Sigmoid colon (tissue), 7 donors: Measurements from ENCODE around the gene MROH8. TPM values are rescaled to one million over a fixed set of nuclear protein-coding genes. Genes with fewer than 3 reads are reported as not detected.

Experiments used
- DNase-seq: peaks from one replicate; pipeline ENCODE4 v3.0.0-alpha.2; 2019
- H3K27ac ChIP-seq, 4 donors: fragments of 200-600 bp; sonication (generic); one replicate each; pipeline ENCODE4 v1.5.1; 2016 to 2019; ENCODE audit warnings: mild to moderate bottlenecking in 1 of 4
- H3K27me3 ChIP-seq, 3 donors: fragments of 200-600 bp; sonication (generic); one replicate each; pipeline ENCODE4 v1.5.1; 2019; ENCODE audit warnings: mild to moderate bottlenecking in 1 of 3
- H3K36me3 ChIP-seq, 4 donors: fragments of 200-600 bp; sonication (generic); one replicate each; pipeline ENCODE4 v1.5.1; 2016 to 2019
- H3K4me1 ChIP-seq, 4 donors: fragments of 200-600 bp; sonication (generic); one replicate each; pipeline ENCODE4 v1.5.1; 2017 to 2019
- H3K4me3 ChIP-seq, 4 donors: fragments of 200-600 bp; sonication (generic); one replicate each; pipeline ENCODE4 v1.5.1; 2017 to 2019; ENCODE audit warnings: mild to moderate bottlenecking in 2 of 4, moderate library complexity in 1 of 4
- H3K9me3 ChIP-seq, 4 donors: fragments of 200-600 bp in 3 of 4; sonication (generic) in 3 of 4; one replicate each; pipeline versions ENCODE4 v1.5.1 to v1.6.1; 2013 to 2019
- CTCF ChIP-seq, 4 experiments: fragments of 450-650 bp in 3 of 4; fragments of 200-600 bp in 1 of 4; IDR thresholded peaks; one replicate each; pipeline ENCODE4 v1.5.1; 2016 to 2019; ENCODE audit warnings: antibody characterized with exemption in 4 of 4, mild to moderate bottlenecking in 3 of 4, moderate library complexity in 2 of 4
- EP300 ChIP-seq, 4 donors: sonication (generic); formaldehyde crosslinking; IDR thresholded peaks; one replicate each; pipeline ENCODE4 v1.6.1; 2017; ENCODE audit warnings: antibody characterized with exemption in 4 of 4
- POLR2A ChIP-seq, 2 donors: fragments of 450-650 bp; IDR thresholded peaks; one replicate each; pipeline ENCODE4 v1.6.1; 2016; ENCODE audit warnings: antibody characterized with exemption in 2 of 2, mild to moderate bottlenecking in 2 of 2, moderate library complexity in 2 of 2
- POLR2AphosphoS5 ChIP-seq, 4 donors: sonication (generic); formaldehyde crosslinking; IDR thresholded peaks; one replicate each; pipeline ENCODE4 v1.6.1; 2017; ENCODE audit warnings: antibody characterized with exemption in 4 of 4
- WGBS, 2 donors: extraction: QIAGEN DNeasy Blood & Tissue Kit; methylation state at CpG; one replicate each; pipeline ENCODE4 v1.1.7; 2013; 5-methylcytosine and 5-hydroxymethylcytosine counted together
- intact Hi-C: fragments of 100-400 bp; cut with DNase I; formaldehyde crosslinking; loops from one replicate; pipeline ENCODE4 v1.15.1; 2023
- polyA plus RNA-seq, 3 donors: library from polyadenylated mRNA; stranded (reverse); fragments of 200-250 nt; gene quantifications; one replicate each; pipeline ENCODE4 v1.2.3, GENCODE V29; 2013
- total RNA-seq, 4 donors: library from RNA; depleted of rRNA; stranded (reverse); fragments of >200 nt; gene quantifications; one replicate each; pipeline ENCODE4 v1.1.0, GENCODE V29; 2016
- donor health status: healthy with polysubstance abuse.
- donor health status: Bipolar disorder and iron deficiency.
- donor health status: healthy.

Gene MROH8
- total and polyA plus RNA-seq, 7 donors: 0.46 to 11.1 (median 2.4) TPM

DNA sequence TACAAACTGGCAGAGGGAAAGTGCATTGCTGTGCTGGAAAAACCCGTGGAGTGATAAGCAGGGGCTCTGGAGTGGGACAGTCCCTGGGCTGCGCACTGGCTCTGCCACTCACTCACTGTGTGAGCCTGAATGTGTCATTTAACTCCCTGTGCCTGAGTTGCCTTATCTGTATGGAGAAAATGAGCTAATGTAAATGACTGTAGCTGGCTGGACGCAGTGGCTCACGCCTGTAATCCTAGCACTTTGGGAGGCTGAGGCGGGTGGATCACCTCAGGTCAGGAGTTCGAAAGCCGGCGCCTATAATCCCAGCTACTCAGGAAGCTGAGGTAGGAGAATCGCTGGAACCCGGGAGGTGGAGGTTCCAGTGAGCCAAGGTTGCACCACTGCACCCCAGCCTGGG, 18.7 kb downstream of the MROH8 start:
- Histone ChIP-seq H3K9me3 (no peaks in the 10 kb centered on the region), H3K27ac (no peak overlapping the region), H3K36me3 (no peaks in the 10 kb centered on the region), H3K27me3 (no peaks in the 10 kb centered on the region), H3K4me1 (no peaks in the 10 kb centered on the region), H3K4me3 (no peak overlapping the region)
- 90 to 91% methylated on average over 10 of the region's 10 CpGs for WGBS, 2 donors
- no peak for DNase-seq
- TF ChIP-seq EP300 (IDR thresholded peaks at IDR 0.05): no peak
- TF ChIP-seq CTCF (IDR thresholded peaks at IDR 0.05): no peak
- no peak for TF ChIP-seq POLR2AphosphoS5 (IDR thresholded peaks at IDR 0.05)
- no peak for TF ChIP-seq POLR2A (IDR thresholded peaks at IDR 0.05)
- intact Hi-C loops: no loop called here

DNA sequence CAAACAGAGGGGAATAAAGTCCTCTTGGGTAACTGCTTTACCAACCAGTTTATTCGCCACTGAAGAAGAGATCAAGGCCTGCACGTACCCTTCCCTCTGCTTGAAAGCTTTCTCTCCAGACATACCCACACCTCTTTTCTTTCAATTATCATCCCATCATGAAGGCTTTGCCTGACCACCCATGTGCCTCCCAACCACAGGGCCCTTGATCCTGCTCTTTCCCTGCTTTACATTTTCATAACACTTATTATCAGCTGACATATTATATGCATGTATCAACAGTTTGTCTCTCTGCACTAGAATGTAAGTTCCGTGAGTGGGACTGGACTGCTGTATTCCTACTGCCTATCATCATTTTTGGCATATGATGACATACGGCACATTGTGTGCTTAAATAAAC, 21.1 kb downstream of the MROH8 start:
- no peak for DNase-seq
- Histone ChIP-seq H3K4me1 (no peaks in the 10 kb centered on the region), H3K27me3 (no peaks in the 10 kb centered on the region), H3K9me3 (no peaks in the 10 kb centered on the region), H3K27ac (no peak overlapping the region), H3K4me3 (no peak overlapping the region), H3K36me3 (peaks cover 0 to 8% (median 0%) of the 10 kb centered on the region in 4 donors)
- TF ChIP-seq CTCF (IDR thresholded peaks at IDR 0.05): no peak
- TF ChIP-seq EP300 (IDR thresholded peaks at IDR 0.05): no peak
- no peak for TF ChIP-seq POLR2AphosphoS5 (IDR thresholded peaks at IDR 0.05)
- no peak for TF ChIP-seq POLR2A (IDR thresholded peaks at IDR 0.05)
- intact Hi-C loops: no loop called here
- WGBS, 2 donors: 94 to 98% methylated on average over 4 of the region's 4 CpGs

DNA sequence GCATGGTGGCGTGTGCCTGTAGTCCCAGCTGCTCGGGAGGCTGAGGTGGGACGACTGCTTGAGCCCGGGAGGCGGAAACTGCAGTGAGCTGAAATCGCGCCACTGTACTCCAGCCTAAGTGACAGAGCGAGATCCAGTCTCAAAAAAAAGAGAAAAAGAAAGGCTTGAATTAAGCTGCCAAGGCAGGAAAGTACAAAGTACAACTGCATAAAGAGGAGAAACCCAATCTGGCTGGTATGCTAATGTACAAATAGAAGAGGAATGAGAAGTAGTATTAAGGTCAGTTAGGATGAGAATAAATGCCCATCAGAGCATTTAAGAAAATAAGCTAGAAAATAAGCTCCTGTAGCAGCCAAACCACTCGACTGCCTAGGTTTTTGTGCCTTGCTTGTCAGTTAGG, 23.4 kb downstream of the MROH8 start:
- 88 to 95% methylated on average over 9 of the region's 9 CpGs for WGBS, 2 donors
- H3K27me3 ChIP-seq: no peaks in the 10 kb centered on the region
- H3K4me1 ChIP-seq: no peaks in the 10 kb centered on the region
- TF ChIP-seq POLR2AphosphoS5 (IDR thresholded peaks at IDR 0.05) (no peak), POLR2A (IDR thresholded peaks at IDR 0.05) (no peak), EP300 (IDR thresholded peaks at IDR 0.05) (no peak), CTCF (IDR thresholded peaks at IDR 0.05) (no peak)
- DNase-seq: no peak
- H3K27ac ChIP-seq: no peak overlapping the region
- H3K4me3 ChIP-seq: no peak overlapping the region
- H3K36me3 ChIP-seq: peaks cover 0 to 8% (median 0%) of the 10 kb centered on the region in 4 donors
- H3K9me3 ChIP-seq: no peaks in the 10 kb centered on the region
- intact Hi-C loops: no loop called here

DNA sequence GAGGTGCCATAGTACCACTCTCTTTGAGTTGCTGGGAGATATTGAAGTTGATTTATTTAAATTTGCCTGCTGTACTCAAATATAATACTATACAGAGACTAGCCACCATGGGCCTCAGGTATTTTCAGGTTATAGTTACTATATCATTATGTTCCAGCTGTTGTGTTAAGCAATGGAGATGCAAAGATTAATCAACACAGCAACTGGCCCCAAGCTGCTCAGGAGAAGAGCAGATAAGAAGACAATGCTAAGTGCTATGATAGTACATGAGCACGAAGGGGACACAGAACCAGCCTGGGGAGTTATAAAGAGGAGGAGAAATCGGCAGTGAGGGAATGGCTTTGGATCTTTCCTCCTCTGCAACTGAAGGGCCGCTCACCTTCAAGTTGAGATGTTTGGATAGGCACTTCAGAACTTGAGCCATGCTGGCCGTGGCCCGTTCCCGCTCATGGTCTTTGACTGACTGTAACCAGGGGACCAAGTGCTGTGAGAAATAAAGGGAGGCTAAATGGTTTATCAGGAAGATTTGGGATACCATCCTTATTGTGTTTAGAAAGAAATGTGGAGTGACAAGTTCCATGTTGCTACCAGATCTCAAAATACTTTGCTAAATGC, 24.6 kb downstream of the MROH8 start:
- H3K27ac ChIP-seq: no peak overlapping the region
- H3K36me3 ChIP-seq: peaks cover 0 to 8% (median 0%) of the 10 kb centered on the region in 4 donors
- intact Hi-C loops: no loop called here
- H3K4me3 ChIP-seq: no peak overlapping the region
- no peak for DNase-seq
- no peak for TF ChIP-seq POLR2AphosphoS5 (IDR thresholded peaks at IDR 0.05)
- no peak for TF ChIP-seq CTCF (IDR thresholded peaks at IDR 0.05)
- TF ChIP-seq EP300 (IDR thresholded peaks at IDR 0.05): no peak
- TF ChIP-seq POLR2A (IDR thresholded peaks at IDR 0.05): no peak
- no peaks in the 10 kb centered on the region for H3K27me3 ChIP-seq
- H3K4me1 ChIP-seq: no peaks in the 10 kb centered on the region
- no peaks in the 10 kb centered on the region for H3K9me3 ChIP-seq
- 94 to 97% methylated on average over 6 of the region's 6 CpGs for WGBS, 2 donors

DNA sequence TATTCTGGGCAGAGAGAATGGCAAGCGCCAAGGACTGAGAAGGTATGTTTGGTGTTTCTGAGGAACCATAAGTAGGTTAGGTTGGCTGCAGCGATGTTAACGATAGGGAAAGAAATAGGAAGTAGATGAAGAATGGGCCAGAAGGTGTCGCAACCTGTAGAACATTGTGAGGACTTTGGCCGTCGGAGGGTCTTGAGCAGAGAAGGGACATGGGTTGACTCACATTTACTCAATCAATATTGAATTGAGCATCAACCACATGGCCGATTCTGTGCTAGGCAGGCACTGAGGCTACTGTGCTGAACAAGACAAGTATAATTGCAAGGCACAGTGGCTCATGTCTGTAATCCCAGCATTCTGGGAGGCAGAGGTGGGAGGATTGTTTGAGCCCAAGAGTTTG, 27.1 kb downstream of the MROH8 start:
- Histone ChIP-seq H3K36me3 (peaks cover 0 to 11% (median 0%) of the 10 kb centered on the region in 4 donors), H3K4me3 (no peak overlapping the region), H3K27me3 (no peaks in the 10 kb centered on the region), H3K27ac (no peak overlapping the region), H3K9me3 (no peaks in the 10 kb centered on the region), H3K4me1 (no peaks in the 10 kb centered on the region)
- intact Hi-C loops: no loop called here
- no peak for TF ChIP-seq POLR2A (IDR thresholded peaks at IDR 0.05)
- no peak for TF ChIP-seq EP300 (IDR thresholded peaks at IDR 0.05)
- no peak for TF ChIP-seq POLR2AphosphoS5 (IDR thresholded peaks at IDR 0.05)
- TF ChIP-seq CTCF (IDR thresholded peaks at IDR 0.05): no peak
- WGBS, 2 donors: 95 to 96% methylated on average over 7 of the region's 7 CpGs
- no peak for DNase-seq
